Transverse colon (tissue), 4 donors: ENCODE measurements around the gene OGFOD1.

Experiments used
- POLR2A ChIP-seq: fragments of 450-650 bp; IDR thresholded peaks from one replicate; pipeline ENCODE4 v1.6.1; 2016; ENCODE audit warnings: antibody characterized with exemption, mild to moderate bottlenecking, moderate library complexity
- POLR2AphosphoS5 ChIP-seq, 3 donors: sonication (generic); formaldehyde crosslinking; IDR thresholded peaks; one replicate each; pipeline ENCODE4 v1.6.1; 2016; ENCODE audit warnings: antibody characterized with exemption in 3 of 3
- TF ChIP-seq, protein P1 (sequence below), 5 experiments: fragments of 200-600 bp in 3 of 5; fragments of 450-650 bp in 2 of 5; sonication (generic) in 3 of 5; IDR thresholded peaks; 1 replicate in 2 of 5; 2 replicates in 3 of 5; pipeline ENCODE4 v1.5.1; 2016 to 2017; ENCODE audit warnings: antibody characterized with exemption in 5 of 5, inconsistent platforms in 3 of 5, mild to moderate bottlenecking in 2 of 5, moderate library complexity in 1 of 5

DNA sequence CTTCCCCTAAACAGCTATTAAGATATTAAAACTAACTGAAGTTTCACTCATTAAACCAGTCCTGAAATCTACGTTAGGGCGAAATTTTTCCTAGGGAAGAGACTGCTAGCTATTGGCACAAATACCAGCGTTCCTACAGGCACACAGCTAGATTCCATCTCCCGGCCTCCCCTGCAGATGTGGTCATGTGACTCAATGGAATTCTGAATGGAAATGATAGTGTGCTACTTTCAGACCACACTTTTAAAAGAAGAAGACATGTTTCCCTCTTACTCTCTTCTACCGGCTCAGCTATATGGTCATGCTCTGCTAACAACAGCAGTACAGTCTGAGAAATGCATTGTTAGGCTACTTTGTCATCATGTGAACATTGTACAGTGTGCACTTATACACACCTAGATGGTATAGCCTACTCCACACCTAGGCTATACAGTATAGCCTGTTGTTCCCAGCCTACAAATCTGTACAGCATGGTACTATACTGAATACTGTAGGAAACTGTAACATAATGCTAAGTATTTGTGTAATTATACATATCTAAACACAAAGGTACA, 31.4 kb downstream of the OGFOD1 start:
- TF ChIP-seq, protein P1, sequence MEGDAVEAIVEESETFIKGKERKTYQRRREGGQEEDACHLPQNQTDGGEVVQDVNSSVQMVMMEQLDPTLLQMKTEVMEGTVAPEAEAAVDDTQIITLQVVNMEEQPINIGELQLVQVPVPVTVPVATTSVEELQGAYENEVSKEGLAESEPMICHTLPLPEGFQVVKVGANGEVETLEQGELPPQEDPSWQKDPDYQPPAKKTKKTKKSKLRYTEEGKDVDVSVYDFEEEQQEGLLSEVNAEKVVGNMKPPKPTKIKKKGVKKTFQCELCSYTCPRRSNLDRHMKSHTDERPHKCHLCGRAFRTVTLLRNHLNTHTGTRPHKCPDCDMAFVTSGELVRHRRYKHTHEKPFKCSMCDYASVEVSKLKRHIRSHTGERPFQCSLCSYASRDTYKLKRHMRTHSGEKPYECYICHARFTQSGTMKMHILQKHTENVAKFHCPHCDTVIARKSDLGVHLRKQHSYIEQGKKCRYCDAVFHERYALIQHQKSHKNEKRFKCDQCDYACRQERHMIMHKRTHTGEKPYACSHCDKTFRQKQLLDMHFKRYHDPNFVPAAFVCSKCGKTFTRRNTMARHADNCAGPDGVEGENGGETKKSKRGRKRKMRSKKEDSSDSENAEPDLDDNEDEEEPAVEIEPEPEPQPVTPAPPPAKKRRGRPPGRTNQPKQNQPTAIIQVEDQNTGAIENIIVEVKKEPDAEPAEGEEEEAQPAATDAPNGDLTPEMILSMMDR (IDR thresholded peaks at IDR 0.05), result no peak
- TF ChIP-seq POLR2A, result no peak
- TF ChIP-seq POLR2AphosphoS5 (IDR thresholded peaks at IDR 0.05), result no peak
